Mucosa of stomach (tissue), 1 donor: Measurements from ENCODE around the gene CAPZB.

Experiments
- H3K27me3 ChIP-seq: one replicate; pipeline ENCODE4 v1.7.0; 2013; ENCODE audit warnings: mild to moderate bottlenecking, low read length; ENCODE audit not compliant: control insufficient read depth, insufficient read depth
- H3K36me3 ChIP-seq: one replicate; pipeline ENCODE4 v1.7.0; 2013; ENCODE audit warnings: low read length; ENCODE audit not compliant: control insufficient read depth, insufficient read depth
- H3K4me1 ChIP-seq: one replicate; pipeline ENCODE4 v1.7.0; 2013; ENCODE audit warnings: mild to moderate bottlenecking, low read length; ENCODE audit not compliant: control insufficient read depth, insufficient read depth
- H3K4me3 ChIP-seq: one replicate; pipeline ENCODE4 v1.7.0; 2013; ENCODE audit warnings: low read length
- H3K9ac ChIP-seq: one replicate; pipeline ENCODE4 v1.7.0; 2013; ENCODE audit warnings: mild to moderate bottlenecking, low read length, moderate library complexity
- H3K9me3 ChIP-seq: one replicate; pipeline ENCODE4 v1.7.0; 2013; ENCODE audit warnings: mild to moderate bottlenecking, low read length, moderate library complexity; ENCODE audit not compliant: control insufficient read depth
- donor health status: Pancreatic carcinoma.

The CAPZB gene

GRCh38 chr1:19390901-19391595 lies 94.3 kb downstream of the CAPZB start:
- Histone ChIP-seq H3K9me3 (no peaks in the 10 kb centered on the region), H3K36me3 (no peaks in the 10 kb centered on the region), H3K4me1 (peaks cover 36% of the 10 kb centered on the region), H3K27me3 (no peaks in the 10 kb centered on the region), H3K4me3 (peak overlapping the region; percentile 9), H3K9ac (no peak overlapping the region)

GRCh38 chr1:19390166-19390850 lies 95.0 kb downstream of the CAPZB start:
- no peak overlapping the region for H3K9ac ChIP-seq

DNA sequence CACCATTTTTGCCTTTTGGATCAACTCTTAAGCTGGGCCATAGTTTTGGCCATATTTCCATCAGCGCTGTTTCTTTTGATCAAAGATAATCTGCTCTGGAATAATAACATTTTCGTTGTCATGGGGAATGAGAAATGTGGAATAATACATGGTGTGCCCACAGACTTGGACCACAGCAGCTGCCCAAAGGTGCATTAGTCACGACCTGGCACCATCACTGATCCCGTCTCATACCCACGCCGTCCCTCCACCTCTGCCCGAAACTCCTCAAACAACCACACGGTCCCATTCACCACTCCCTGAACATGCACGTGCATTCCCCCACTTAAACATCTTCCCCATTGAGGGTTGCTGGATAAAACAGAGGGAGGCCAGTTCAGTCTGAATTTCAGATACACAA lies 96.4 kb downstream of the CAPZB start:
- H3K4me3 ChIP-seq: no peak overlapping the region
- no peaks in the 10 kb centered on the region for H3K9me3 ChIP-seq
- no peak overlapping the region for H3K9ac ChIP-seq
- peaks cover 57% of the 10 kb centered on the region for H3K4me1 ChIP-seq
- no peaks in the 10 kb centered on the region for H3K27me3 ChIP-seq
- peaks cover 3% of the 10 kb centered on the region for H3K36me3 ChIP-seq

More at GRCh38 chr1:19390166-19390850, 95.0 kb downstream of the CAPZB start:
- no peaks in the 10 kb centered on the region for H3K36me3 ChIP-seq
- H3K9me3 ChIP-seq: no peaks in the 10 kb centered on the region
- H3K27me3 ChIP-seq: no peaks in the 10 kb centered on the region
- H3K4me1 ChIP-seq: peaks cover 43% of the 10 kb centered on the region
- H3K4me3 ChIP-seq: no peak overlapping the region

DNA sequence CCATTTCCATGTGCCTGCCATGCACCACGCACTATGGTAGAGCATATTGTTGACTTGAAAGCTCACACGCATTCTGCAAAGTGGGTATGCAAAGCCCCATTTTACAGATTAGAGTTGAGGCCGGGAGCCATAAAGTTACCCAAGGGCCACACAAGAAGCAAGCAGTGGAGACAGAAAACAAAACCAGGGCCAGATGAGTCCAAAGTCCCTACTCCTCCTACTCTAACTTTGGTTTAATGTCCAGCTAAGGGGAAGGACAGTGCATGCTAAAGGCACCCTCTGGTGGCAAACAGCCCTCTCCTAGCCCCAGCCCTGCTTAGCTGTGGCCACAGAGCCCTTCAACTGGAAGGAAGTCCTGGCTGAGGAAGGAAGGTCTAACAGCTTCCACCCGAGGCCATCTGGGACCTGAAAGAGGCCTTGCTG lies 98.3 kb downstream of the CAPZB start:
- Histone ChIP-seq H3K4me3 (no peak overlapping the region), H3K4me1 (peaks cover 55% of the 10 kb centered on the region), H3K36me3 (peaks cover 3% of the 10 kb centered on the region), H3K27me3 (no peaks in the 10 kb centered on the region), H3K9me3 (no peaks in the 10 kb centered on the region), H3K9ac (no peak overlapping the region)

DNA sequence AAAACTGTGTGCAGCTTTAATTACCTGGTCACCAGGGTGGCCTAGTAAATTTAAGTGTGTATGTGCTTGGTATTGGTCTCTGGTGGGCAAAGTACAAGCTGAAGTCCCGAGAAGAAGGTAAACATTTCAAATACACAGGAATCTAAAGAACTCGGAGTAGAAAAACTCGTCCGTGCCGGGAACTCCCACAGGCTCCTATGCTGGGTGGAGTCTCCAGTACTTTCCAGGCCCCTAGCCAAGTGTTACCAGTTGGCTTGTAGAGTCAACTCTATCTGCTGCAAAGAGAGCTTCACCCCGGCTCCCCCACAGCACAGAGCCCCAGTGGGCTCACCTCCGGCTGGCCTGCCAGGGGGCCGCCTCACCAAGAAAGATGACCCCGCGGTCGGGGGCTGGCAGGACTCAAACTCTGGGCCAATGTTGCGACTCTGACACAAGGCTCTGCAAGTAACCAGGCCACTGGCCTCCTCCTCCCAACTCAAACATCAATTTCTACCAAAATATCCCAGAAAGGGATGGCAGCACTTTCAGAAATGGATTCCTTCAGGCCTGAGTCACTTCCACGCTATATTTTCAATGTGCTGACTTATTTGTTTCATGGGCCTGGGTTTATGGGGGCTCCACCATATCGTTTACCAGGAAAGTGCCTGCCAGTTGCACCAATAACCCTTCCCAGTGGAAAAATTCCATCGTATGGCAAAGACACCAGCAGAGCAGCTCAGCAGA lies 99.3 kb downstream of the CAPZB start:
- H3K4me1 ChIP-seq: peaks cover 45% of the 10 kb centered on the region
- H3K27me3 ChIP-seq: no peaks in the 10 kb centered on the region
- H3K4me3 ChIP-seq: no peak overlapping the region
- H3K9me3 ChIP-seq: no peaks in the 10 kb centered on the region
- H3K9ac ChIP-seq: peak overlapping the region; percentile 52
- peaks cover 3% of the 10 kb centered on the region for H3K36me3 ChIP-seq

DNA sequence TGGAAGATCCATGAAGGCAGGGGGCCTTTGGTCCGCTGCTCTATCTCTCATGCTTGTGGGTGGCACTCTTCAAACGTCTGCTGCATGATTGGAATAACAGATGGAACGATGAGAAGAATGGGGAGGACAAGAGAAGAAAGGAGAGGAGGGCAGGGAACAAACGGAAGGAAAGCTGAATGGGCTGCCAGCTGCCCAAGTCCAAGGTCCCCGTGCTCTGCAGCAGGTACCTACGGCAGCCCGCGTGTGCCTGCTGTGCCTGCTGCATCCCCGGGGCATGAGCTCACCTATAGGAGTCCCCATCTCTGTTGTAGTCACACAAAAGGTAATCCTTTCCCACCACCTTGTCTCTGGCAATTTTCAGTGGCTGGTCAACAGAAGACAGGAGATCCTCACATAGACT lies 100.1 kb downstream of the CAPZB start:
- Histone ChIP-seq H3K27me3 (no peaks in the 10 kb centered on the region), H3K4me1 (peaks cover 39% of the 10 kb centered on the region), H3K9ac (peak overlapping the region; percentile 52), H3K9me3 (no peaks in the 10 kb centered on the region), H3K4me3 (no peak overlapping the region), H3K36me3 (peaks cover 3% of the 10 kb centered on the region)

DNA sequence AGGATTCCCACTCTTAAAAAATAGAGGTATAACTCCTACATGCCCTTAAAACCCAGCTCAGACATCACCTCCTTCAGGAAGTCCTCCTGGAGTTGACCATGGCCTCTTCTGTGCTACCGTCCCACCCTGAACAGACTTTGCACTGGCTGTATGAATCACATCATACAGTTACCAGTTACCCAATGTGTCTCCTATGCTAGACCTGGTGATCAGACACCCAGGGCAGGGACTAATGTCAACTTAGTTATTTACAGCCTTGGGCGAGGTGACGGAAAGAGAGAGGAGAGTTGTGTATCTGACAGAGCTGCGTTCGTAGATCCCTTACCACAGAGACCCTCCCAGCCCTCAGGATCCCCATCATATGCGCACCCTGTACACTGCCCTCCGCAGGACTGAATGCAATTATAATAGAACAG lies 100.6 kb downstream of the CAPZB start:
- H3K9ac ChIP-seq: peak overlapping the region; percentile 44
- H3K9me3 ChIP-seq: no peaks in the 10 kb centered on the region
- no peak overlapping the region for H3K4me3 ChIP-seq
- H3K4me1 ChIP-seq: peaks cover 37% of the 10 kb centered on the region
- no peaks in the 10 kb centered on the region for H3K27me3 ChIP-seq
- H3K36me3 ChIP-seq: peaks cover 3% of the 10 kb centered on the region

DNA sequence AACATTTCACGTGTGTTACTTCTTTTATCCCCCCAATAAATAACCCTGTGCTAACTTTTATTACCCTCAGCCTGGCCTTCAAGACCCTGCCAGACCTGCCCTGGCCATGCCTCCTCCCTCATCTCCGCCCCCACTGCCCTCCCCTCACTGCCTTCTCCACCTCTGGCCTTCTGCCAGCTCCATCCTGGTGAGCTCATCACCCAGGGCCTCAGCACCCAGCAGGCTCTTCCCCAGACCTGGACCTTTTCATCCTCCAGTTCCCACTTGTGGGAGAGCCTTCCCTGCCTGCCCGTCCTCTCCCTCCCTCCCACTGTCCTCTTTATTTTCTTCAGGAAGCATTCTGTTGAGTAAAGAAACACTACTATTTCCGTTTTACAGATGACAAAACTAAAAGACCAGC lies 101.2 kb downstream of the CAPZB start:
- Histone ChIP-seq H3K27me3 (no peaks in the 10 kb centered on the region), H3K4me3 (no peak overlapping the region), H3K36me3 (peaks cover 3% of the 10 kb centered on the region), H3K9me3 (no peaks in the 10 kb centered on the region), H3K9ac (peak overlapping the region; percentile 44), H3K4me1 (peaks cover 37% of the 10 kb centered on the region)

- Histone ChIP-seq H3K9ac (no peak overlapping the region), H3K36me3 (peaks cover 3% of the 10 kb centered on the region), H3K27me3 (no peaks in the 10 kb centered on the region), H3K4me1 (peaks cover 50% of the 10 kb centered on the region), H3K9me3 (no peaks in the 10 kb centered on the region), H3K4me3 (no peak overlapping the region)
Observed at GRCh38 chr1:19382222-19382621, 103.1 kb downstream of the CAPZB start.

GRCh38 chr1:19381261-19381660 lies 104.1 kb downstream of the CAPZB start:
- H3K4me1 ChIP-seq: peaks cover 48% of the 10 kb centered on the region
- H3K9ac ChIP-seq: no peak overlapping the region
- H3K27me3 ChIP-seq: no peaks in the 10 kb centered on the region
- no peak overlapping the region for H3K4me3 ChIP-seq
- peaks cover 3% of the 10 kb centered on the region for H3K36me3 ChIP-seq
- no peaks in the 10 kb centered on the region for H3K9me3 ChIP-seq

DNA sequence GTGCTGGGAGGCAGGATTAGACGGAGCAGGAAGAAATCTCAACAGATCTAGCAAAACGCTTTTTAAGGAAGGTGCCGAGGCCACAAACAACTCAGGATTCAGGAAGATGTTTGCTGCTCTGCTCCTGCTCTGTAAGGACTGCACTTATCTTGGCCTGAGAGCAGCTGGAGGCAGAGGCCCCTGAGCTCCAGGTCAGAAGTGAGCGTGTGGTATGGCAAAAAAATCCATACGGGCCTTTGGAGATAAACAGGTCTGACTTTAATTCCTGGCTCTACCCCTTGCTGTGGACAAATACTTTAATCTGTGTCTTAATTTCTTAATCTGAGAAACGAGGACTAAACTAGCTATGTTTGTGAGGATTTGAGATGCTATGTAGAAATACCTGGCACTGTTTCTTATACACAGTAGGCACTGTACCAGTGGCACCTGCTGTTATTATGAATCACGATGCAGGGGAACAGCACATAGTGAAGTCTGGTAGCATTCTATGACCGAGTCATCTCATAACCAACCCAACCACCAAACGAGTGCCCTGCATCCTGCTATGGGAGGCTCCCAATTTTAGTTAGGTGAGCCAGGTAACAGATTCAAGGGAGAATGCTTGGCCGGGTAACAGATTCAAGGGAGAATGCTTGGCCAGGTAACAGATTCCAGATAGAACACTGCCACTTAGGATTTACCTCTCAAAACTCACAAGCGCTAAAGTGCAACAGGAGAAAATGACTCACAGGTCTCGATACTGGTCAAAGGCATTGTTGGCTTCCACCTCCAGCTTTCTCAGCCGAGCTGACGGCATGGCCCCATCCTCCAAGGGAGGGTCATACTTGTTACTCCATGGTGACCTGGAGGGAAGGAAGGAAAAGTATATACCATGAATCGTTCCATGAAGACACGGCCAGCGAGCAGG lies 107.3 kb downstream of the CAPZB start:
- H3K27me3 ChIP-seq: no peaks in the 10 kb centered on the region
- H3K4me1 ChIP-seq: peaks cover 27% of the 10 kb centered on the region
- no peaks in the 10 kb centered on the region for H3K9me3 ChIP-seq
- no peak overlapping the region for H3K9ac ChIP-seq
- H3K4me3 ChIP-seq: no peak overlapping the region
- no peaks in the 10 kb centered on the region for H3K36me3 ChIP-seq
